Testis (tissue), 3 donors: ENCODE measurements around the gene MRM3. TPM values are rescaled to one million over a fixed set of nuclear protein-coding genes. Genes with fewer than 3 reads are reported as not detected.
"Not testable (repeated sequence)": the region's sequence is repeated elsewhere in the genome, so short reads cannot be mapped to it uniquely, and the experiment has no call there.

Experiments used
- DNase-seq: peaks from one replicate; pipeline ENCODE4 v3.0.0-alpha.2; 2019
- H3K27ac ChIP-seq, 2 donors: fragments of 200-600 bp; sonication (generic); one replicate each; pipeline ENCODE4 v1.5.1; 2019
- H3K27me3 ChIP-seq: fragments of 200-600 bp; sonication (generic); one replicate; pipeline ENCODE4 v1.5.1; 2019
- H3K36me3 ChIP-seq: fragments of 200-600 bp; sonication (generic); one replicate; pipeline ENCODE4 v1.5.1; 2017; ENCODE audit warnings: low read depth; ENCODE audit errors: missing control alignments
- H3K4me1 ChIP-seq: fragments of 200-600 bp; sonication (generic); one replicate; pipeline ENCODE4 v1.5.1; 2019
- H3K4me3 ChIP-seq, 2 donors: fragments of 200-600 bp; sonication (generic); one replicate each; pipeline ENCODE4 v1.5.1; 2017 to 2019
- H3K9me3 ChIP-seq: fragments of 200-600 bp; sonication (generic); one replicate; pipeline ENCODE4 v1.5.1; 2017
- POLR2A ChIP-seq: fragments of 450-650 bp; IDR thresholded peaks from one replicate; pipeline ENCODE4 v1.6.1; 2017; ENCODE audit warnings: antibody characterized with exemption, mild to moderate bottlenecking, moderate library complexity
- WGBS, 2 donors: methylation state at CpG; one replicate each; pipeline ENCODE4 v1.1.5; 2018; 5-methylcytosine and 5-hydroxymethylcytosine counted together
- intact Hi-C: fragments of 100-400 bp; cut with DNase I; formaldehyde crosslinking; loops from one replicate; pipeline ENCODE4 v1.15.1; 2023; ENCODE audit warnings: low total_unique reads
- polyA plus RNA-seq: library from polyadenylated mRNA; stranded (reverse); fragments of 350-450 nt; fragmentation: Illumina TruSeq; extraction: RNeasy Lipid Tissue Mini Kit (QIAGEN cat#74804); gene quantifications from one replicate; pipeline ENCODE4 v1.2.3, GENCODE V29; 2014; ENCODE audit warnings: low read depth, low replicate concordance; ENCODE audit not compliant: insufficient read depth
- total RNA-seq, 2 donors: library from RNA; depleted of rRNA; stranded (reverse); fragments of >200 nt; gene quantifications; one replicate each; pipeline ENCODE4 v1.2.3, GENCODE V29; 2016
- TF ChIP-seq, protein P1 (sequence below), 3 experiments: fragments of 450-650 bp in 2 of 3; fragments of 200-600 bp in 1 of 3; sonication (generic) in 1 of 3; IDR thresholded peaks; one replicate each; pipeline ENCODE4 v1.5.1; 2016 to 2019; ENCODE audit warnings: antibody characterized with exemption in 3 of 3, mild to moderate bottlenecking in 2 of 3, moderate library complexity in 1 of 3

The MRM3 gene
- total and polyA plus RNA-seq, 3 donors from 2014 or later: 26.0 to 33.1 (median 32.6) TPM

DNA sequence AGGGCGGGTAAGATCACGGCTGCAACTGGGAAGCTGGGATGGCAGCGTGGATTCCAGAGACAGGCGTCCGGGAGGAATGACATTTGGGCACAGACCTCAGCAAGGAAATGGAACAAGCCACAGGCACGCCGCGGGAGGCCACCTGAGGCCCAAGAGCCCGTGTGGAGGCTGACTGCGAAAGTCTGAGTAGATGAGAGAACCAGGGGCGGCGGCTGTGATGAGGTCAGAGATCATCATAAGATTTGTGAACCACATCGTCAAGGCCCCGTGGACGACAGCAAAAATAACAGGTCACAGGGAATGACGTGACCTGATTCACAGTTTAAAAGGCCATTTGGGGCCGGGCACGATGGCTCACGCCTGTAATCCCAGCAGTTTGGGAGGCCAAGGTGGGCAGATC, 48.2 kb downstream of the MRM3 start:
- Histone ChIP-seq H3K36me3 (no peaks in the 10 kb centered on the region), H3K9me3 (no peaks in the 10 kb centered on the region), H3K27ac (no peak overlapping the region), H3K27me3 (no peaks in the 10 kb centered on the region), H3K4me3 (no peak overlapping the region), H3K4me1 (no peaks in the 10 kb centered on the region)
- no peak for TF ChIP-seq POLR2A
- TF ChIP-seq, protein P1, sequence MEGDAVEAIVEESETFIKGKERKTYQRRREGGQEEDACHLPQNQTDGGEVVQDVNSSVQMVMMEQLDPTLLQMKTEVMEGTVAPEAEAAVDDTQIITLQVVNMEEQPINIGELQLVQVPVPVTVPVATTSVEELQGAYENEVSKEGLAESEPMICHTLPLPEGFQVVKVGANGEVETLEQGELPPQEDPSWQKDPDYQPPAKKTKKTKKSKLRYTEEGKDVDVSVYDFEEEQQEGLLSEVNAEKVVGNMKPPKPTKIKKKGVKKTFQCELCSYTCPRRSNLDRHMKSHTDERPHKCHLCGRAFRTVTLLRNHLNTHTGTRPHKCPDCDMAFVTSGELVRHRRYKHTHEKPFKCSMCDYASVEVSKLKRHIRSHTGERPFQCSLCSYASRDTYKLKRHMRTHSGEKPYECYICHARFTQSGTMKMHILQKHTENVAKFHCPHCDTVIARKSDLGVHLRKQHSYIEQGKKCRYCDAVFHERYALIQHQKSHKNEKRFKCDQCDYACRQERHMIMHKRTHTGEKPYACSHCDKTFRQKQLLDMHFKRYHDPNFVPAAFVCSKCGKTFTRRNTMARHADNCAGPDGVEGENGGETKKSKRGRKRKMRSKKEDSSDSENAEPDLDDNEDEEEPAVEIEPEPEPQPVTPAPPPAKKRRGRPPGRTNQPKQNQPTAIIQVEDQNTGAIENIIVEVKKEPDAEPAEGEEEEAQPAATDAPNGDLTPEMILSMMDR (IDR thresholded peaks at IDR 0.05): no peak
- whole genome bisulfite sequencing, 2 donors: 76 to 79% methylated on average over 19 of the region's 19 CpGs
- DNase-seq: no peak
- intact Hi-C loops: no loop called here

DNA sequence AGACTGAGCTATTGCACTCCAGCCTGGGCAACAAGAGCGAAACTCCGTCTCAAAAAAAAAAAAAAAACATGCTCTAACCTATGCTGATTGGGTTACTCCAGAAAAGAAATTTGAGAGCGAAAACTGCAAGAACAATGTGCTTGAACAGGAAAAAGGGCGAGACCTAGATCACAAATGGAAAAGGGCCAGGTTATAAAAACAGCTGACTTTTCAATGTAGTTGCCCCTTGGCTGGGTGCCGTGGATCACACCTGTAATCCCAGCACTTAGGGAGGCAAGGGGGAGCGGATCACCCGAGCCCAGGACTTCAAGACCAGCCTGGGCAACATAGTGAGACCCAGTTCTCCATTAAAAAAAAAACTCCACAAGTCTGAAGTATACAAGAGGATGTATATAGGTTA, 48.8 kb downstream of the MRM3 start:
- H3K9me3 ChIP-seq: no peaks in the 10 kb centered on the region
- TF ChIP-seq, protein P1 (IDR thresholded peaks at IDR 0.05): no peak
- TF ChIP-seq POLR2A: no peak
- no peak overlapping the region for H3K4me3 ChIP-seq
- WGBS, 2 donors: 82 to 89% methylated on average over 7 of the region's 7 CpGs
- intact Hi-C loops: no loop called here
- no peaks in the 10 kb centered on the region for H3K27me3 ChIP-seq
- no peaks in the 10 kb centered on the region for H3K36me3 ChIP-seq
- no peaks in the 10 kb centered on the region for H3K4me1 ChIP-seq
- DNase-seq: no peak
- H3K27ac ChIP-seq: no peak overlapping the region

DNA sequence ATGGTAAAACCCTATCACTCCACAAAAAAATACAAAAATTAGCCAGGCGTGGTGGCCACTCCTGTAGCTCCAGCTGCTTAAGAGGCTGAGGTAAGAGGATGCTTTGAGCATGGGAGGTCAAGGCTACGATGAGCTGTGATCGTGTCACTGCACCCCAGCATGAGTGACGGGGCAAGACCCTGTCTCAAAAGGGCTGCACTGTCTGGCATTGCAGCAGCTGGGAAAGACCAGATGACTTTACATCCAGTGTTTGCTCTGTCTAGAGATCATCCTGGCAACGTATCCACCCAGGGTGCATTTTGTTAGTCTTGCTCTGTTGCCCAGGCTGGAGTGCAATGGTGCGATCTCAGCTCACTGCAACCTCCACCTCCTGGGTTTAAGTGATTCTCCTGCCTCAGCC, 52.0 kb downstream of the MRM3 start:
- DNase-seq: no peak
- intact Hi-C loops: no loop called here
- Histone ChIP-seq H3K27ac (no peak overlapping the region), H3K4me3 (no peak overlapping the region), H3K36me3 (no peaks in the 10 kb centered on the region), H3K9me3 (no peaks in the 10 kb centered on the region), H3K4me1 (no peaks in the 10 kb centered on the region), H3K27me3 (no peaks in the 10 kb centered on the region)
- 90 to 94% methylated on average over 6 of the region's 6 CpGs for WGBS, 2 donors
- TF ChIP-seq, protein P1 (IDR thresholded peaks at IDR 0.05): no peak
- TF ChIP-seq POLR2A: no peak

DNA sequence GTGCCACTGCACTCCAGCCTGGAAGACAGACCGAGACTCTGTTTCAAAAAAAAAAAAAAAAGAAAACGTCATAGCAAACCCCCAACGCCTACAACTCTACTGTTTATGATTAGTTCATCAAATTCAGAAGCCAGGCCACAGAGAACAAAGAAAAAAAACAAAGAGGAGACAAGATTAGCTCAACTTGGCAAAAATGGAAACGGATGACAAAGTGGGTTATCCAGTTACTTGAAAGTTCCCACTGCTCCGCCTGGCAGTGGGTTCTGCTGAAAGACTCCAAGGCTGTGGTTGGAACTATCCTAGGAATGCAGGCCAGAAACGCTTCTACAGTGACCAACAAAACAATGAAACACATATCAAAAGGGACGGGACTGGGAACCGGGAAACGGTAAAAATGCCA, 53.1 kb downstream of the MRM3 start:
- TF ChIP-seq, protein P1 (IDR thresholded peaks at IDR 0.05): no peak
- TF ChIP-seq POLR2A: no peak
- Histone ChIP-seq H3K27me3 (no peaks in the 10 kb centered on the region), H3K36me3 (no peaks in the 10 kb centered on the region), H3K4me1 (no peaks in the 10 kb centered on the region), H3K27ac (no peak overlapping the region), H3K4me3 (no peak overlapping the region), H3K9me3 (no peaks in the 10 kb centered on the region)
- intact Hi-C loops: no loop called here
- 49 to 68% methylated on average over 9 of the region's 9 CpGs for WGBS, 2 donors
- no peak for DNase-seq

DNA sequence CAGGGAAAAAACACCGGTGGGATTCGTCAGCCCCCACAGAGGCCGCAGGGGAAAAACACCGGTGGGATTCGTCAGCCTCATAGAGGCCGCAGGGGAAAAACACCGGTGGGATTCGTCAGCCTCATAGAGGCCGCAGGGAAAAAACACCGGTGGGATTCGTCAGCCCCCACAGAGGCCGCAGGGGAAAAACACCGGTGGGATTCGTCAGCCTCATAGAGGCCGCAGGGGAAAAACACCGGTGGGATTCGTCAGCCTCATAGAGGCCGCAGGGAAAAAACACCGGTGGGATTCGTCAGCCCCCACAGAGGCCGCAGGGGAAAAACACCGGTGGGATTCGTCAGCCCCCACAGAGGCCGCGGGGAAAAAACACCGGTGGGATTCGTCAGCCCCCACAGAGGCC, 53.6 kb downstream of the MRM3 start:
- H3K27ac ChIP-seq, intact Hi-C loops, H3K4me1 ChIP-seq, H3K4me3 ChIP-seq, H3K27me3 ChIP-seq, H3K36me3 ChIP-seq, H3K9me3 ChIP-seq, DNase-seq: not testable (repeated sequence)
- WGBS, 2 donors: 85 to 93% methylated on average over 6 to 12 of the region's 27 CpGs
